ENCODE measurements around the gene ABHD16B.
"Not testable (repeated sequence)": the region's sequence is repeated elsewhere in the genome, so short reads cannot be mapped to it uniquely, and the experiment has no call there.

The ABHD16B gene

GRCh38 chr20:63847237-63848002 is 13.9 kb upstream of the ABHD16B start:
- Histone ChIP-seq H3K27ac (ENCODE audit: low read depth, low read length, poor library complexity, severe bottlenecking) (no peak overlapping the region), H3K9me3 (ENCODE audit: low read length) (no peaks in the 10 kb centered on the region), H3K27me3 (ENCODE audit: insufficient read depth, low read length) (peaks cover 6% of the 10 kb centered on the region; the same call in 1 of the 2 replicates), H2AFZ (ENCODE audit: low read length) (no peak overlapping the region), H3F3A (ENCODE audit: insufficient read depth, low read length) (no peaks in the 10 kb centered on the region), H3K9ac (ENCODE audit: low read length) (no peak overlapping the region), H3K4me3 (ENCODE audit: low read depth, low read length, poor library complexity, severe bottlenecking) (no peak overlapping the region), H4K20me1 (ENCODE audit: insufficient read depth, low read length) (no peaks in the 10 kb centered on the region), H3K36me3 (ENCODE audit: insufficient read depth, low read length) (no peaks in the 10 kb centered on the region), H3K4me1 (ENCODE audit: insufficient read depth, low read length, severe bottlenecking) (no peaks in the 10 kb centered on the region), H3K4me2 (ENCODE audit: low read length) (no peak overlapping the region), H3K9me2 (ENCODE audit: low read depth, low read length) (no peaks in the 10 kb centered on the region), H3K79me2 (ENCODE audit: insufficient read depth, low read length) (no peaks in the 10 kb centered on the region)
- TF ChIP-seq EZH2 (IDR thresholded peaks at IDR 0.05; ENCODE audit: borderline replicate concordance, low read length) (no peak), CTCF (IDR thresholded peaks at IDR 0.05; ENCODE audit: low read length) (no peak)

GRCh38 chr20:63848003-63848911 is 13.0 kb upstream of the ABHD16B start:
- TF ChIP-seq CTCF (IDR thresholded peaks at IDR 0.05; ENCODE audit: low read length) (no peak), EZH2 (IDR thresholded peaks at IDR 0.05; ENCODE audit: borderline replicate concordance, low read length) (no peak)
- H3K4me2 ChIP-seq (ENCODE audit: low read length) = no peak overlapping the region
- no peak overlapping the region for H3K4me3 ChIP-seq (ENCODE audit: low read depth, low read length, poor library complexity, severe bottlenecking)
- no peak overlapping the region for H2AFZ ChIP-seq (ENCODE audit: low read length)
- peaks cover 6% of the 10 kb centered on the region; the same call in 1 of the 2 replicates for H3K27me3 ChIP-seq (ENCODE audit: insufficient read depth, low read length)
- no peaks in the 10 kb centered on the region for H3K4me1 ChIP-seq (ENCODE audit: insufficient read depth, low read length, severe bottlenecking)
- no peaks in the 10 kb centered on the region for H3F3A ChIP-seq (ENCODE audit: insufficient read depth, low read length)
- H3K9ac ChIP-seq (ENCODE audit: low read length) = no peak overlapping the region
- no peaks in the 10 kb centered on the region for H4K20me1 ChIP-seq (ENCODE audit: insufficient read depth, low read length)
- no peak overlapping the region for H3K27ac ChIP-seq (ENCODE audit: low read depth, low read length, poor library complexity, severe bottlenecking)
- H3K36me3 ChIP-seq (ENCODE audit: insufficient read depth, low read length) = no peaks in the 10 kb centered on the region
- H3K9me2 ChIP-seq (ENCODE audit: low read depth, low read length) = no peaks in the 10 kb centered on the region
- no peaks in the 10 kb centered on the region for H3K9me3 ChIP-seq (ENCODE audit: low read length)
- H3K79me2 ChIP-seq (ENCODE audit: insufficient read depth, low read length) = no peaks in the 10 kb centered on the region

GRCh38 chr20:63850689-63851547 is 10.4 kb upstream of the ABHD16B start:
- Histone ChIP-seq H3K4me2 (ENCODE audit: low read length) (no peak overlapping the region), H3K9ac (ENCODE audit: low read length) (no peak overlapping the region), H3K27me3 (ENCODE audit: insufficient read depth, low read length) (peaks cover 4% of the 10 kb centered on the region; the same call in 1 of the 2 replicates), H3K4me1 (ENCODE audit: insufficient read depth, low read length, severe bottlenecking) (no peaks in the 10 kb centered on the region), H3K4me3 (ENCODE audit: low read depth, low read length, poor library complexity, severe bottlenecking) (no peak overlapping the region), H4K20me1 (ENCODE audit: insufficient read depth, low read length) (no peaks in the 10 kb centered on the region), H3K9me3 (ENCODE audit: low read length) (no peaks in the 10 kb centered on the region), H3K9me2 (ENCODE audit: low read depth, low read length) (no peaks in the 10 kb centered on the region), H2AFZ (ENCODE audit: low read length) (no peak overlapping the region), H3K36me3 (ENCODE audit: insufficient read depth, low read length) (no peaks in the 10 kb centered on the region), H3K79me2 (ENCODE audit: insufficient read depth, low read length) (no peaks in the 10 kb centered on the region), H3F3A (ENCODE audit: insufficient read depth, low read length) (no peaks in the 10 kb centered on the region), H3K27ac (ENCODE audit: low read depth, low read length, poor library complexity, severe bottlenecking) (no peak overlapping the region)
- no peak for TF ChIP-seq EZH2 (IDR thresholded peaks at IDR 0.05; ENCODE audit: borderline replicate concordance, low read length)

GRCh38 chr20:63851548-63851943 is 9.8 kb upstream of the ABHD16B start:
- H3K9me3 ChIP-seq (ENCODE audit: low read length); H3K27me3 ChIP-seq (ENCODE audit: insufficient read depth, low read length); H4K20me1 ChIP-seq (ENCODE audit: insufficient read depth, low read length); H2AFZ ChIP-seq (ENCODE audit: low read length); H3F3A ChIP-seq (ENCODE audit: insufficient read depth, low read length); H3K4me2 ChIP-seq (ENCODE audit: low read length); H3K9me2 ChIP-seq (ENCODE audit: low read depth, low read length); H3K27ac ChIP-seq (ENCODE audit: low read depth, low read length, poor library complexity, severe bottlenecking); H3K36me3 ChIP-seq (ENCODE audit: insufficient read depth, low read length); H3K4me3 ChIP-seq (ENCODE audit: low read depth, low read length, poor library complexity, severe bottlenecking); H3K79me2 ChIP-seq (ENCODE audit: insufficient read depth, low read length); H3K4me1 ChIP-seq (ENCODE audit: insufficient read depth, low read length, severe bottlenecking); H3K9ac ChIP-seq (ENCODE audit: low read length): not testable (repeated sequence)

GRCh38 chr20:63853733-63854068 is 7.6 kb upstream of the ABHD16B start:
- not testable (repeated sequence) for H3K4me2 ChIP-seq (ENCODE audit: low read length); H3K79me2 ChIP-seq (ENCODE audit: insufficient read depth, low read length); H3K9ac ChIP-seq (ENCODE audit: low read length); H3K36me3 ChIP-seq (ENCODE audit: insufficient read depth, low read length); H3K9me2 ChIP-seq (ENCODE audit: low read depth, low read length); H3K27me3 ChIP-seq (ENCODE audit: insufficient read depth, low read length); H4K20me1 ChIP-seq (ENCODE audit: insufficient read depth, low read length); H3K9me3 ChIP-seq (ENCODE audit: low read length); H3F3A ChIP-seq (ENCODE audit: insufficient read depth, low read length); H2AFZ ChIP-seq (ENCODE audit: low read length); H3K4me1 ChIP-seq (ENCODE audit: insufficient read depth, low read length, severe bottlenecking); H3K4me3 ChIP-seq (ENCODE audit: low read depth, low read length, poor library complexity, severe bottlenecking); H3K27ac ChIP-seq (ENCODE audit: low read depth, low read length, poor library complexity, severe bottlenecking)
